SK-N-SH (cell line): ENCODE results near the gene NOC2L.

Source experiments
- CTCF ChIP-seq: fragments of 200-600 bp; sonication (generic); IDR thresholded peaks from 2 replicates; pipeline ENCODE4 v1.6.1; 2017; ENCODE audit warnings: antibody characterized with exemption, mild to moderate bottlenecking, moderate library complexity
- NRF1 ChIP-seq: IDR thresholded peaks from 2 replicates; pipeline ENCODE4 v1.6.1; 2012; ENCODE audit warnings: low read depth, mild to moderate bottlenecking, low read length

DNA sequence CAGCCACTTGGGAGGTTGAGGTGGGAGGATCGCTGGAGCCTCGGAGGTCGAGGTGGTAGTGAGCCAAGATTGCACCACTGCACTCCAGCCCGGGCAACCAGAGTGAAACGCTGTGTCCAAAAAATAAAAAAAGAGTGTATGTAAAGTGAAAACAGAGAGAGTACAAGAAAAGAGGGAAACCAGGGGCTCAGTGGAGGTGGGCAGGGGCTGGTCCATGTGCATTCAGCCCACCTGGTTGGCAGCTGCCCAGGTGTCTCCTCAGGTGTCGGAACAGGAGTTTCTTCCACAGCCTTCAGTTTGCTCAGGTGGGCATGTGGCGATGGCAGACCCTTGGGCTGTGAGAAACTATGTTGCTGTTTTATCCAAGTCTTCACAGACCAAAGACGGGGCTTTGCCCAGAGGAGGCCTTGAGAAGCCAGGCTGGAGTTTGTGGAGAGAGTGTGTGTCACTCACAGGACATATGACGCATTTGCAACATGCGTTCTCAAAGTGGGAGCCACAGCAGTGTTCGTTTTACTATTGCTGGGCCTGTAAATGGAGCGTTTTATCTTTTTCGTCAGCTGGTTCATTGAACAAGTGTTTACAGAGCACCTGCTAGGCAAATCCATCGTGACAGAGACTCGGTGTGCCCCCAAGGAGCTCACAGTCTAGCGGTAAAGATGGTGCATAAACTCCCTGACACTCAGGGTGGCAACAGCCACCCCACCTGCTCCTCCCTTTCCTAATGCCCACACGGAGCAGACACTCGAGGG lies 57.8 kb downstream of the NOC2L start:
- TF ChIP-seq CTCF (no peak), NRF1 (no peak)
